Heart left ventricle (tissue), 16 donors: ENCODE measurements around the gene SRCIN1. TPM values are rescaled to one million over a fixed set of nuclear protein-coding genes. Genes with fewer than 3 reads are reported as not detected.
A peak's percentile ranks its signal among the peaks of the same experiment; 100 is the strongest.

Experiments
- ATAC-seq, 4 donors: fragments of 200-7000 bp; cut with Tn5 transposase; one replicate each; pipeline ENCODE4 v1.9.1; 2020 to 2022; ENCODE audit warnings: moderate library complexity in 4 of 4, mild to moderate bottlenecking in 3 of 4, moderate number of reproducible peaks in 1 of 4
- DNase-seq, 5 donors: peaks; one replicate each; pipeline ENCODE4 v3.0.0-alpha.2; 2020
- H3K27ac ChIP-seq, 12 donors: fragments of 200-600 bp; sonication (generic) in 4 of 12; one replicate each; pipeline versions ENCODE4 v1.5.0 to v1.8.0; 2016 to 2022; ENCODE audit warnings: mild to moderate bottlenecking in 2 of 12
- H3K27me3 ChIP-seq, 9 donors: fragments of 200-600 bp; sonication (generic) in 2 of 9; one replicate each; pipeline versions ENCODE4 v1.5.1 to v1.8.0; 2016 to 2022; ENCODE audit warnings: mild to moderate bottlenecking in 3 of 9
- H3K36me3 ChIP-seq, 9 donors: fragments of 200-600 bp; sonication (generic) in 2 of 9; one replicate each; pipeline versions ENCODE4 v1.5.0 to v1.8.0; 2018 to 2022; ENCODE audit warnings: mild to moderate bottlenecking in 2 of 9
- H3K4me1 ChIP-seq, 12 donors: fragments of 200-600 bp; sonication (generic) in 4 of 12; one replicate each; pipeline versions ENCODE4 v1.5.0 to v1.8.0; 2016 to 2022; ENCODE audit warnings: mild to moderate bottlenecking in 3 of 12
- H3K4me3 ChIP-seq, 12 donors: fragments of 200-600 bp; sonication (generic) in 4 of 12; one replicate each; pipeline versions ENCODE4 v1.5.0 to v1.8.0; 2017 to 2022; ENCODE audit warnings: mild to moderate bottlenecking in 9 of 12, moderate library complexity in 4 of 12
- H3K9me3 ChIP-seq, 12 donors: fragments of 200-600 bp; sonication (generic) in 4 of 12; one replicate each; pipeline versions ENCODE4 v1.5.0 to v1.8.0; 2016 to 2022; ENCODE audit warnings: mild to moderate bottlenecking in 1 of 12
- CTCF ChIP-seq, 12 donors: fragments of 200-600 bp; sonication (generic) in 4 of 12; IDR thresholded peaks; one replicate each; pipeline versions ENCODE4 v1.5.0 to v1.8.0; 2018 to 2022; ENCODE audit warnings: antibody characterized with exemption in 12 of 12, mild to moderate bottlenecking in 5 of 12
- POLR2A ChIP-seq, 2 donors: fragments of 450-650 bp; IDR thresholded peaks; one replicate each; pipeline ENCODE4 v1.6.1; 2017; ENCODE audit warnings: antibody characterized with exemption in 2 of 2, mild to moderate bottlenecking in 2 of 2, moderate library complexity in 2 of 2
- WGBS, 4 donors: extraction: QIAGEN DNeasy Blood & Tissue Kit in 2 of 4; methylation state at CpG; one replicate each; pipeline versions ENCODE4 v1.1.5 to v1.1.7; 2013 to 2018; 5-methylcytosine and 5-hydroxymethylcytosine counted together
- intact Hi-C, 10 donors: fragments of 100-400 bp; cut with DNase I; formaldehyde crosslinking; loops; one replicate each; pipeline versions ENCODE4 v1.11.1 to v1.14.2; 2022
- polyA plus RNA-seq, 2 donors: library from polyadenylated mRNA; stranded (reverse); fragments of 200-250 nt; gene quantifications; one replicate each; pipeline ENCODE4 v1.2.3, GENCODE V29; 2013
- total RNA-seq, 9 donors: library from RNA; depleted of rRNA in 2 of 9; stranded (reverse); fragments of >200 nt in 2 of 9; fragmentation: NEBNext Ultra II Directional in 3 of 9; extraction: Animal tissue kit (Norgen Biotek cat#: 25700) in 3 of 9; gene quantifications; one replicate each; pipeline versions ENCODE4 v1.1.0 to v1.2.4, GENCODE V29; 2016 to 2023
- donor health status: ischemic (EF 13 %, LVEDD 7.1; RV severe dilation, severe dysfunction).
- donor health status: healthy with polysubstance abuse.
- donor health status: DM: no; HTN: yes; CAD: no.
- donor health status: DM: no; HTN: no; CAD: no.
- donor health status: ischemic (EF 25% LVEDD 6.9; RV normal size, moderate dysfunction).
- donor health status: ischemic (EF 25% LVEDD 5.7; RV mildly dilated, moderate dysfunction).
- donor health status: healthy.
- donor health status: DM: yes; HTN: yes; CAD: no.
- donor health status: ischemic (EF 35%, LVEDD 5.7; RV mildly dilated, moderate dysfunction).
- donor health status: nonischemic (EF 11% LVEDD 7.7; RV severe dilation, severe dysfunction).
- donor health status: DM: yes; HTN: yes; CAD: no.
- donor health status: PGD.
- donor health status: ischemic (EF 29% LVEDD 5.4; RV normal size, mild dysfunction).
- donor health status: nonischemic (EF 23%, LVEDD 6.1; RV moderate dilation, normal function).

SRCIN1 gene
- total and polyA plus RNA-seq, 11 donors = 0.19 to 1.7 (median 0.95) TPM

- H3K4me3 ChIP-seq = no peak overlapping the region
- 44 to 61% (median 52%) methylated on average over 10 to 13 of the region's 13 CpGs for WGBS, 4 donors
- no peak for TF ChIP-seq POLR2A (IDR thresholded peaks at IDR 0.05)
- TF ChIP-seq CTCF (IDR thresholded peaks at IDR 0.05) = no peak
- H3K9me3 ChIP-seq = no peaks in the 10 kb centered on the region
- H3K4me1 ChIP-seq = peaks cover 0 to 41% (median 12%) of the 10 kb centered on the region in 12 donors
- DNase-seq (peak in 1 of 5 donors; percentile 22), ATAC-seq (no peak)
- H3K27ac ChIP-seq = no peak overlapping the region
- no peaks in the 10 kb centered on the region for H3K36me3 ChIP-seq
- intact Hi-C loops = no loop called here
- H3K27me3 ChIP-seq = peaks cover 12 to 91% (median 35%) of the 10 kb centered on the region in 9 donors
Measured at GRCh38 chr17:38602956-38603785, 2.6 kb downstream of the SRCIN1 start.

GRCh38 chr17:38602453-38602852 lies 3.3 kb downstream of the SRCIN1 start:
- Histone ChIP-seq H3K4me3 (no peak overlapping the region), H3K4me1 (peaks cover 0 to 39% (median 12%) of the 10 kb centered on the region in 12 donors), H3K9me3 (no peaks in the 10 kb centered on the region), H3K27me3 (peaks cover 13 to 91% (median 32%) of the 10 kb centered on the region in 9 donors), H3K36me3 (no peaks in the 10 kb centered on the region), H3K27ac (no peak overlapping the region)
- peak in 1 of 5 donors; percentile 13 for DNase-seq
- 27 to 38% (median 30%) methylated on average over 2 of the region's 2 CpGs for WGBS, 4 donors
- intact Hi-C loops = no loop called here
- TF ChIP-seq CTCF (IDR thresholded peaks at IDR 0.05) = no peak
- no peak for ATAC-seq

GRCh38 chr17:38601539-38602351 lies 4.0 kb downstream of the SRCIN1 start:
- DNase-seq = no peak
- Histone ChIP-seq H3K36me3 (no peaks in the 10 kb centered on the region), H3K4me1 (peaks cover 0 to 32% (median 8%) of the 10 kb centered on the region in 12 donors), H3K4me3 (no peak overlapping the region), H3K27me3 (peaks cover 7 to 90% (median 30%) of the 10 kb centered on the region in 9 donors), H3K27ac (no peak overlapping the region), H3K9me3 (no peaks in the 10 kb centered on the region)
- no peak for TF ChIP-seq POLR2A (IDR thresholded peaks at IDR 0.05)
- no peak for TF ChIP-seq CTCF (IDR thresholded peaks at IDR 0.05)
- ATAC-seq = no peak
- WGBS, 4 donors = 15 to 22% (median 19%) methylated on average over 23 to 24 of the region's 24 CpGs
- intact Hi-C loops = no loop called here

GRCh38 chr17:38600906-38601305 lies 4.8 kb downstream of the SRCIN1 start:
- WGBS, 4 donors = 72 to 100% (median 75%) methylated on average over 1 to 8 of the region's 8 CpGs

More at GRCh38 chr17:38600906-38601305, 4.8 kb downstream of the SRCIN1 start:
- no peak for TF ChIP-seq POLR2A (IDR thresholded peaks at IDR 0.05)
- no peak for TF ChIP-seq CTCF (IDR thresholded peaks at IDR 0.05)
- H3K4me1 ChIP-seq = peaks cover 0 to 24% (median 2%) of the 10 kb centered on the region in 12 donors
- H3K4me3 ChIP-seq = no peak overlapping the region
- DNase-seq (no peak), ATAC-seq (no peak)
- intact Hi-C loops = no loop called here
- no peaks in the 10 kb centered on the region for H3K9me3 ChIP-seq
- H3K27me3 ChIP-seq = peaks cover 0 to 90% (median 30%) of the 10 kb centered on the region in 9 donors
- no peaks in the 10 kb centered on the region for H3K36me3 ChIP-seq
- H3K27ac ChIP-seq = no peak overlapping the region
